Left hindlimb (tissue), 1 donor: Measurements from ENCODE around the gene ROBO1.
"Not testable (repeated sequence)": the region's sequence is repeated elsewhere in the genome, so short reads cannot be mapped to it uniquely, and the experiment has no call there.

Source experiments
- DNase-seq: peaks from one replicate; pipeline ENCODE4 v3.0.0-alpha.2; 2018

ROBO1 gene

GRCh38 chr3:79366414-79366813 lies 401.4 kb downstream of the ROBO1 start:
- DNase-seq = no peak

GRCh38 chr3:79364784-79365183 lies 403.0 kb downstream of the ROBO1 start:
- DNase-seq = no peak

DNA sequence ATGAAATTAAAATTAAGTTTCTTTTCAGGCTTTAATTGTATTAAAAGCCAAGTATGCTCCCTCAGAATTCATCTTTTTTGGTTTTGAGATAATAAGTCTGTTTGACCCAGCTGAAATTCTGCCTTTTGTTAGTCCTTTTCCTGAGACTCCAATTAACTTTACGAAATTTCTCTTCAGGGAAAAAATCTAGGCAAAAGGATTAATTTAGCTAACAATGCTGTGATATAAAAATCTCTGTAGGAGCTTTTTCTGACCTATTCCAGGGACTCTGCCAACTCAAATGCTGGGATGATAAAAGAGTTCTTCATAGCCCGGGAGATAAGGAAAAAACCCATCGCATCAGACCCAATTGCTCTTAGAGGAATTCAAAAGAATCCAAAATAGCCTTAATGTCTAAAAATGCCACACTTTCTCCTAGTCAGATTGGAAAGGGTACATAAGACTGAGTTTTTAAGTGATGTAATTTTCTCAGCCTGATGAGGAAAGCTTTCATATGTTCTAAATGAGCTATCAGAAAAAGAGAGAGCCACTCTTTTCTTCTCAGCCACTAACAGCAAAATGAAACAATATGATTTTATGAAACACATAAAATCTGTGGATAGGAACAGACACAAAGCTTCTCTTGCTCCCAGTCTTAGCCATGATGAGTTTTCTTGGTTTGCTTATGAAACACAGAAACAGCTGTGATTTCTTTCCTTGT lies 405.1 kb downstream of the ROBO1 start:
- DNase-seq = no peak

DNA sequence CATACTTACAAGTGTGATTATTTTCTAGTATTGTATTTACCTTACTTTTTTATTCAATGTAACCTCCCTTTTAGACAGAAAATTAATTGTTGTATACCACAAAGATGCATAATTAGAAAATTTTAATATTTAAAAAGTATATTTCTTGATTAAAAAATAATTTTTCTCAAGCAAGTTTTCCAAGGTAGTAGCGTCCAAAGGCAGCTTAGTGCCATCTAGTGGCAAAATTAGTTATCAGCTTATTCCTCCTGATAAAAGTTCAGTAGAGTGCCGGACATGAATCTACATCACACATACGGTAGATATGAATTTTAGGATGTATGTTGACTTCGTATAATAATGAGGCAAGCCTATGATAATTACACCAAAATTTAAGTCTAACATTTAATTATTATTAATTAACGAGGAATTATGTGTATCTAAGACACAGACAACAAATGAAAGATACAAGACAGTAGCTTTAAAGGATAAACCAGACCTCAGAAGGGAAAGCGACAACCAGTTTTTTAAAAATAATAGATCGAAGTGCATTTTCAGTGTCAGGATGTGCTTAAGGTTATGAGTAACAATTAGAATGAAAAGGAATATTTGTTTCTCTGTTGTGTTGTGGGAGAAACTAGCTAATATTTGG lies 405.9 kb downstream of the ROBO1 start:
- DNase-seq = no peak

DNA sequence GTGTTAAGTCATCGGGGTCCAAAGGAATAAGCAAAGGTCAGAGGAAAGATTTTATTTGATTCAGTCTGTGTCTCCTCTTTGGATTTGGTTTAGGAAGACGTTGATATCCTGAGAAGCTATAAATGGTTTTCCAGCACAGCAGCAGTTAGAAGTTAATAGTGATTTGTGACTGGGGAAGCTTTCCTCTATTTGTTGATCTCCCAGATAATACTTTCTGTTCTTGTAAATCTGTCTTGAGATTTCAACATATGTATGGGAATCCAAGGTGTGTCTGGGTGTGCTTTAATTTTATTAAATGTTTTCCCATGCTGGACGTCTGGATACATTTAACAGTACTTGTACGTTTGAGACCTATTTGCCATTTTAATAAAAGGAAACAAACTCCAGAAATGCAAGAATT lies 409.5 kb downstream of the ROBO1 start:
- no peak for DNase-seq

GRCh38 chr3:79354179-79354688 lies 413.6 kb downstream of the ROBO1 start:
- DNase-seq = no peak

- DNase-seq = no peak
Observed at GRCh38 chr3:79351699-79352098, 416.1 kb downstream of the ROBO1 start.

DNA sequence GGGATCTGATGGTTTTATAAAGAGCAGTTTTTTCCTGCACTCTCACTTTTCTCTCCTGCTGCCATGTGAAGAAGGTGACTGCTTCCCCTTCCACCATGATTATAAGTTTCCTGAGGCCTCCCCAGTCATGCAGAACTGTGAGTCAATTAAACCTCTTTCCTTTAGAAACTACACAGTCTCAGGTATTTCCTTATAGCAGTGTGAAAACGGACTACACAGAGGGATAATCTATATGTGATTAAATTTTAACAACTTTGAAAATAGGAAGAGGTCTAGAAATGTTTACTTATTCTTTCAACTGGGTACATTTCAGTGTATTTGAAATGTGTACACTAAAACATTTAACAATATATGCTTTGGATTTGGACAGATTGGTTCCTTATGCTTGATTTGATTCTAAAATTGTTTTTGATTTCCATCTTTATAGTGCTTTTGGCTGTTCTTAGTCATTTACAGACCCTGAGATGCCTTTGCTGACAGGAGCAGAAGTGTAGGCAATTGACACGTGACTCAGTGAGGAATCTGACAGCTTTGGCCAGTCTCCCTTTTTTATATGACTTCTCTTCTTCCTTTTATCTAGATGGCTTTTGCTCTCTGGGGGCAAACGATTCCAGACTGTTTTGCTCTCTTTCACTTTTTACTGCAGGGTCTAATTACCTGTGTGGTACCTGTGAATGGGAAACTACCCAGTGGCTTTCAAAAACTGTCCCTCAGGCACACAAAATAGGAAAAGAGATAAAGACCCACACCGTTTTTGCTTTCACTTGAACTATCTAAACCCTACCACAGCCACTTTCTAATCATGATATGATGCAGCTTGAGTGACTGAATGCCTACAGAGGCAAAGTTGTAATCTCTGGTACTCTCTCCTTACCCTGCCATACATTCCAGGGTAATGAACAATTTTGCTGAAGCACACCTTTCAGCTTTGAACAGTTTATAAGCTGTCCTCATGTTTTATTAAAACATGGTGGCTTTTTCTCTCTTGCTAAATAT lies 422.6 kb downstream of the ROBO1 start:
- no peak for DNase-seq

DNA sequence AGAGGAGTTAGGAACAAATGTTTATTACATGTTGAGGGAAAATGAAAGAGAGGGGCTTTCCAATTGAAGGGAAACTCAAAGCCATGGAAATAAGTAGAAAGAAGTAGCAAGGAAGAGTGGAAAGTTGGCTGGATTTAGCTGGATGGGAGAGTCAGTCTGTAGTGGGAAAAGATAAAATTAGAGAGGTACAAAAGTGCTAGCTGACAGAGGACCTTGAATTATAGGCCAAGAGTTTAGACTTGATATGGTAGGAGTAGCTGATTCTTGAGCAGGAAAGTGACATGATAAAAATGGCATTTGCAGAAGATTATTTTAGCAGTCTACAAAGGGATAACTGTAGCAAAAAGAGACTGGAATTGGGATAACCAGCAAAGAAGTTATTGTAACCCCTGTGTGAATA lies 425.8 kb downstream of the ROBO1 start:
- no peak for DNase-seq

GRCh38 chr3:79339846-79340245 lies 428.0 kb downstream of the ROBO1 start:
- no peak for DNase-seq

GRCh38 chr3:79337798-79338197 lies 430.0 kb downstream of the ROBO1 start:
- DNase-seq = no peak

DNA sequence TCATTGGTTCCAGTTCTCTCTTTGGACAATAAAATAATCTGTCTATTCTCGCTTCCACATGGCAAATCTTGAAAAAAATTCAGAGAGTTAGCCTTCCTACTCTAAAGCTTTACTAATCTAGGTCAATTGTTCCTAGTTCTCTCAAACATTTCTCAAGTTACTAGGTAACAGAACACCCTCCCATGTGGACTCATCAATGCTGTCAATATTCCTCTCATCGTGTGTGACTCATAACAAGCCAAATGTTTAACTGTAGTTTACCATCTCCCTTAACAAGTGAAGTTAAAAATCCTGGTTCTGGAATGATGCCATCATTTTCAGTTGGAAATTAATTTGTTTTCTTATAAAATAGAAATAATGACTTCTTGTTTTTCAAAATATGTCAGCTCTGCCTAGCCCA lies 438.6 kb downstream of the ROBO1 start:
- DNase-seq = no peak

GRCh38 chr3:79326642-79327041 lies 441.2 kb downstream of the ROBO1 start:
- no peak for DNase-seq

DNA sequence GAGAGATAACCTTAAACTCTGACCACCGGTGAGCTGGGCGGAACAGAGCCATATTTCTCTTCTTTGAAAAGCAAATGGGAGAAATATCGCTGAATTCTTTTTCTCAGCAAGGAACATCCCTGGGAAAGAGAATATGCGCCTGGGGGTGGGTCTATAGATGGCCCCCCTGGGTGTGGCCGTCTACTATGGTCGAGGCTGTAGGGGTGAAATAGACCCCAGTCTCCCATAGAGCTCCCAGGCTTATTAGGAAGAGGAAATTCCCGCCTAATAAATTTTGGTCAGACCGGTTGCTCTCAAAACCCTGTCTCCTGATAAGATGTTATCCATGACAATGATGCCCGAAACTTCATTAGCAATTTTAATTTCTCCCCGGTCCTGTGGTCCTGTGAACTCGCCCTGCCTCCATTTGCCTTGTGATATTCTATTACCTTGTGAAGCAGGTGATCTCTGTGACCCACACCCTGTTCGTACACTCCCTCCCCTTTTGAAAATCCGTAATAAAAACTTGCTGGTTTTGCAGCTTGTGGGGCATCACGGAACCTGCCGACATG lies 441.9 kb downstream of the ROBO1 start:
- not testable (repeated sequence) for DNase-seq

DNA sequence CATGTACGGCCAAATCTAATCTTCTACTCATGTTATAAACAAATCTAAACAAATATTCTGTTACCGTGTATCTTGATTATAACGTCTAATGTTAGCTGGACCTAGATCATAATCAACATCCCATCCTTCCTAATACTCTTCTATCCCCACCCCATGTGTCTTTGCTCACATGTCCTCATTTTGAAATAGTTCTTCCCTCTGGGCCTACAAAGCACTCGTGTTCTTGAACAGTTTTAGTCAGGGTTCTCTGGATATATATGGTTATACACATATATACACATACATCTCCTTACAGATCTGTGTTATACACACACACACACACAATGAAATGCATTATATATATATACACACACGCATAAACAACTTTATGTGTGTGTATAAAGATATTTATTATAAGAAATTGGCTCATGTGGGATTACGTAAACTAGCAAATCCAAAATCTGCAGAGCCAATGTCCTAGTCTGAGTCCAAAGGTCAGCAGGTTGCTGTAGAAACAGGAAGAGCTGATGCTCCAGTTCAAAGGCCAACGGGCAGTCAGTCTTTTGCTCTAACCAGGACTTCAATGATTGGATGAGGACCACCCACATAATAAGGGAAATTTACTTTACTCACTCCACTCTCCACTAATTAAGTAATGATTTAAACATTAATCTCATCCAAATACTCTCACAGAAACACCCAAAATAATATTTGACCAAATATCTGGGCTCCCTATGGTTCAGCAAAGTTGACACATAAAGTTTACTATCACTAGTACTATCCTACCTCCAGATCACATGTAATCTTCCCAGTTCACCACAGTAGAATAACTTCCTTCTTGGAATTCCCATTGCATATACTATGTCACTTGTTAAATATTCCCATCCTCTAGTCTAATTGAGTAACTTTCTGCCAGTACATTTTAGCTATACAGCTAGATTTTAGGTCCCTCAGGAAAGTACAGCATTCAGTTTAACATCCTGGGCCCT lies 450.0 kb downstream of the ROBO1 start:
- no peak for DNase-seq

DNA sequence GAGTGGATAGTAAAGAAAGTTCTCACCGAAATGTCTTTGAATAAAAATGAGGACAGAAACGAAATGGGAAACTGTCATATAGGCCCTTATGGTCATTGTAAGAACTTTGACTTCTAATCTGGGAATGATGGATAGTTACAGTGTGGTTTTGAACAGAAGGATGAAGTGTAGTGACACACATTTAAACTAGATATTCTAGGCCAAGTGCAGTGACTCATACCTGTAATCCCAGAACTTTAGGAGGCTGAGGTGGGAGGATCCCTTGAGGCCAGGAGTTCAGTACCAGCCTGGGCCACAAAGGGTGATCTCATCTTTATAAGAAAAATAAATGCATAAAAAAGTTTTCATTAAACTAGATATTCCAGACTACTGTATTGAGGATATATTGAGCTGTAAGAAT lies 452.8 kb downstream of the ROBO1 start:
- DNase-seq = no peak

DNA sequence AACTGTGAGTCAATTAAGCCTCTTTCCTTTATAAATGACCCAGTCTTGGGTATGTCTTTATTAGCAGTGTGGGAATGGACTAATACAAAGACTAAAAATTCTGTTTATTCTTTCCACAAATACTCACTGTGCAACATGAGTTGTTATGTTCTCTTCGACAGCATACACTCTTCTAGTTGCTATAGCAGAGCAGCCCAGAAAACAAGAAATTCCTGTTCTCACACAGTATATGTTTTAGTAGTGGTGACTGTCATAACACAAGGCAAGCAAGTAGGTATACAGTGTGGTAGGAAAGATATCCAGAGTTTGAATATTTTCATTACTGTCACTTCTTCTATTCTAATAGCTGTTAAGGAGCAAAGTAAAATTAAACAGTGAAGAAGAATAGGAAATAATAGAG lies 453.3 kb downstream of the ROBO1 start:
- no peak for DNase-seq

DNA sequence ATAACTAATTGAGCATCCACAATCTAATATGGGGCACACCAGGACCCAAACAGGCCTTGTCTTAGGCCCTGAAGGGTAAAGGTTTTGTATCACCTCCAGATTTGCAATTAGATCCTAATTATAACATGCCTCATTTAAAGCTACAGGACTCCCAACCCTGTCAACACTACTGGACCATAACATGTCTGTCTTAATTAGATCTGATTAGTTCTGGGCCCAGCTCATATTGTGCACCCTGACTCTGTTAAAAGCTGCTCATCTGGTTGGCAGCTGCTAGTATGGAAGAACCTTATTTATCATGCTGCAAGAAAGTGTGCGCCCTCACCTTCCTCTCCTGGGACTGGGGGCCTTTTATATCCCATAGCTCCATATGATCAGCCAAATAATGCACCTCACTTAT lies 457.8 kb downstream of the ROBO1 start:
- DNase-seq = no peak

DNA sequence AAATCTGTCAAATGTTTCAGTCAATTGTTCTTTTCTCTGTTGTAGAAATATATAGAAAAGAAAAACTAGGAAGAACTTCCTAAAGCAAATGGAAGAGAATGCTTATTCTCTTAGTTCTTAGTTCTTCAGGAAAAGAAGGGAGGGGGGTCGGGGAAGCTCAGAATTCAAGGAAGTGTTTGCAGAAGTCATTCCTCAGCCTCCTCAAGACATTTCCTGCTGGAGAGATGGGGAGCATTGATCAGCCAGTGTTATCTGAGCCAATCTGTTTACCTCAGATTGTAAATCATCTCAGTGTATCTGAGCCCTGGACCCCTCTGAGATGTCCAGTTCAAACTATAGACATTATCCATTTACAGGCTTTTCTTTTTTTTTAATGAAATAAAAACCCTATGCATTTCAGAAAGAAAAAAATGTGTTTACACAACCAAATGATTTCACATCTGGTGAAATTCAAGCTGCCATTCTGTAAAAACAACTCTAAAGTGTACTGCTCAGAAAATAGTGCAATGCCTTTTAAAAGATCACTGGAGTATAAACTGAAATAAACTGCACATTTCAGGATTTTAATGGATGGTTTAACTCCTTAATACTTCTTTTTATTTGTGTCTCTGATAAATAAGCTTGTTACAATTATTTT lies 460.7 kb downstream of the ROBO1 start:
- no peak for DNase-seq

- DNase-seq = not testable (repeated sequence)
Observed at GRCh38 chr3:79299949-79300635, 467.7 kb downstream of the ROBO1 start.
